Measurements from ENCODE around the gene HECTD1.

- no peak for TF ChIP-seq CTCF (IDR thresholded peaks at IDR 0.05)
- TF ChIP-seq POLR2A (IDR thresholded peaks at IDR 0.05; ENCODE audit: low read length): no peak; the same call in 1 of the 2 replicates
- TF ChIP-seq EP300 (IDR thresholded peaks at IDR 0.05): no peak
- no peak for TF ChIP-seq CEBPB (IDR thresholded peaks at IDR 0.05)
- TF ChIP-seq JUNB (IDR thresholded peaks at IDR 0.05): no peak
- peak in 1 of 2 experiments; percentile 37; a peak in 1 of 5 replicates for TF ChIP-seq JUN (IDR thresholded peaks at IDR 0.05)
- TF ChIP-seq BHLHE40 (IDR thresholded peaks at IDR 0.05; ENCODE audit: low read depth, low read length): no peak
- TF ChIP-seq CHD2 (IDR thresholded peaks at IDR 0.05; ENCODE audit: low read length, partially characterized antibody): no peak
- TF ChIP-seq USF2 (IDR thresholded peaks at IDR 0.05): no peak
- TF ChIP-seq RAD21 (conservative IDR thresholded peaks at IDR 0.05 in 1 of 2, IDR thresholded peaks at IDR 0.05 in 1 of 2): no peak
- no peak for TF ChIP-seq PBX3 (IDR thresholded peaks at IDR 0.05)
Measured at GRCh38 chr14:31207287-31207754, 272 bp downstream of the HECTD1 start.
